ENCODE results near the gene NUDCD3.
A peak's percentile ranks its signal among the peaks of the same experiment; 100 is the strongest.
"Not testable (repeated sequence)": the region's sequence is repeated elsewhere in the genome, so short reads cannot be mapped to it uniquely, and the experiment has no call there.

The NUDCD3 gene

GRCh38 chr7:44445986-44446671 is 44.3 kb downstream of the NUDCD3 start:
- DNase-seq: no peak

- no peak for DNase-seq
Observed at GRCh38 chr7:44441079-44441478, 49.4 kb downstream of the NUDCD3 start.

- no peak for DNase-seq
Observed at GRCh38 chr7:44440577-44441078, 49.8 kb downstream of the NUDCD3 start.

- no peak for DNase-seq
Observed at GRCh38 chr7:44439926-44440325, 50.5 kb downstream of the NUDCD3 start.

GRCh38 chr7:44438816-44439215 is 51.6 kb downstream of the NUDCD3 start:
- no peak for DNase-seq

- DNase-seq: no peak
Observed at GRCh38 chr7:44434201-44434600, 56.3 kb downstream of the NUDCD3 start.

- DNase-seq: no peak
Observed at GRCh38 chr7:44433255-44434022, 57.0 kb downstream of the NUDCD3 start.

GRCh38 chr7:44432381-44432977 is 58.0 kb downstream of the NUDCD3 start:
- no peak for DNase-seq

GRCh38 chr7:44431091-44431608 is 59.3 kb downstream of the NUDCD3 start:
- DNase-seq: no peak

GRCh38 chr7:44430054-44430453 is 60.4 kb downstream of the NUDCD3 start:
- no peak for DNase-seq

GRCh38 chr7:44424762-44425161 is 65.7 kb downstream of the NUDCD3 start:
- DNase-seq: not testable (repeated sequence)

GRCh38 chr7:44416941-44417340 is 73.5 kb downstream of the NUDCD3 start:
- DNase-seq: no peak

GRCh38 chr7:44415510-44415909 is 74.9 kb downstream of the NUDCD3 start:
- no peak for DNase-seq

GRCh38 chr7:44415047-44415446 is 75.4 kb downstream of the NUDCD3 start:
- DNase-seq: no peak

- DNase-seq: no peak
Observed at GRCh38 chr7:44411306-44411705, 79.2 kb downstream of the NUDCD3 start.

- DNase-seq: no peak
Observed at GRCh38 chr7:44408596-44408995, 81.9 kb downstream of the NUDCD3 start.

GRCh38 chr7:44403775-44404174 is 86.7 kb downstream of the NUDCD3 start:
- no peak for DNase-seq

- DNase-seq: no peak
Observed at GRCh38 chr7:44403176-44403759, 87.2 kb downstream of the NUDCD3 start.

GRCh38 chr7:44402401-44403060 is 87.9 kb downstream of the NUDCD3 start:
- DNase-seq: no peak

- no peak for DNase-seq
Observed at GRCh38 chr7:44401692-44402091, 88.8 kb downstream of the NUDCD3 start.

- no peak for DNase-seq
Observed at GRCh38 chr7:44400033-44400511, 90.4 kb downstream of the NUDCD3 start.

GRCh38 chr7:44398953-44399574 is 91.4 kb downstream of the NUDCD3 start:
- DNase-seq: peak; percentile 14

Data from NCI-H1436 (cell line).